Measurements from ENCODE around the gene PEPD.

The PEPD gene

DNA sequence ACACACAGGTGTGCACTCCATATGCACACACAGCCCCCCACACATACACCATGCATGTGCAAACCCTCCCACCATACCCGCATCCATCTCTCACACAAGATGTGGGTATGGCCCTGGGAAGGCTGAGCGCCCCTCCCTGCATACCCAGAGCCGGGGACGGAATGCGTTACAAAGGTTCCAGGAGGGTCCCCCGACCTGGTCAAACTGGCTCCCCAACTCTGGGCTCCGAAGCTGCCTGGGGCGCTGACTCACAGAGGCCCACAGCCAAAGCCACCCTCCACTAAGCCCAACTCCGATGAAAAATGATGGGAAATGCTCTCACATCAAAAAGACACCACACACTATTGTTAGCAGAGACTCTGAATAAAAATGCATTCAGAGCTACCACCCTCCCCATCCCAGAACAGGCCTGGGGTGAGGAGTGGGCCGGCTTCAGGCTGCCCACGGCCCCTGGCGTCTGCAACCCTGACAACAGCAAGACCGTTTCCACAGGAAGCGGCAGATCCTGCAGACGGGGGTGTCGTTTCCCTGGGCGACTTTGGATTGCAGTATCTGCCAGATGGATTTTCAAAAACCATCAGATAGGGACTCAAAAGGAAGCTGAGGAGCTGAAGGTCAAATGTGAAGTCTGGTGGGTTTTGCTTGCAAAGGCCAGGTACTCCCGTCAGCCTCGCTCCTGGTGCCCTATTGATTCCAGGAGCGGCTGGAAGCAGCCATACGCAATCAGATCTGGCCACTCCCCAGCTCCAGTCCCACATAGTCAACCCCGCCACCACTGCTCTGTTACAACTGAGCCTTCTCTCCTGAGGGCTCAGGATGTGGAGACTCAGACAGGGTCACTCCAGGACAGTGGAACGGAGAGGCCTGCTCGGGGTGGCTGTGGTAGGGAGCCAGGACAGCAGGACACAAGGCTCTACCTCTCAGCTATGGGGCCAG lies 14.3 kb downstream of the PEPD start:
- DNase-seq (ENCODE audit: low read depth): no peak
- no peak overlapping the region for H3K4me3 ChIP-seq (ENCODE audit: low read length)
- no peak for TF ChIP-seq CTCF (conservative IDR thresholded peaks at IDR 0.05; ENCODE audit: low read depth, low read length)

GRCh38 chr19:33506498-33506897 lies 15.1 kb downstream of the PEPD start:
- no peak for DNase-seq (ENCODE audit: low read depth)
- no peak for TF ChIP-seq CTCF (conservative IDR thresholded peaks at IDR 0.05; ENCODE audit: low read depth, low read length)
- no peak overlapping the region for H3K4me3 ChIP-seq (ENCODE audit: low read length)

DNA sequence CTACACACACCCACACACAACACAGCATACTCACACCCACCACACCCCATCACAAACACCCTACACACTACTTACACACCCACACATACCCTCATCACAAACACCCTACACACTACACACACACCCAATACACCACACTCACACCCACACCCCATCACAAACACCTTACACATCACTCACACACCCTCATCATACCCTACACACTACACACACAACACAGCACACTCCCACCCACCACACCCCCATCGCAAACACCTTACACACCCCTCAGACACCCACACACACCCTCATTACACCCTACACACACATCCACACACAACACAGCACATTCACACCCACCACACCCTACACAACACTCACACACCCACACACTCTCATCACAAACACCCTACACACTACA lies 15.8 kb downstream of the PEPD start:
- no peak for DNase-seq (ENCODE audit: low read depth)
- H3K4me3 ChIP-seq (ENCODE audit: low read length): no peak overlapping the region
- no peak for TF ChIP-seq CTCF (conservative IDR thresholded peaks at IDR 0.05; ENCODE audit: low read depth, low read length)

DNA sequence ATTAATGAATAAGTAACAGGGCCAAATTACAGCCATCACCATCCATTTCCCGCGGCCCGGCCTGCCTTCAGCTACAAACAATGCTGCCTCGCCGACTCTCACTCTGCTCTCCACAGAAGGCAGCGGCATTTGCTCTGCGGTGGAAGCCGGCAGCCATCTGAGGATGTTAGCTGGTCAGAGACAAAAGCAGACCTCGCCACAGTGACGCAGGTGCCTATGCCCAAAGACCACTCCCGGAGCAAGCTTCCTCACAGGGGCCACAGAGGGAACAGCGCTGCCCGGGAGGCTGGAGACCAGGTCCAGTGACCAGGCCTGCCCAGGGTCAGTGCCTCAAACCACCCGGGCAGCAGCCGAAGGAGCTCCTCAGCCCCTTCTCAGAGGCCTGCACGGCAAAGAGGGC lies 16.4 kb downstream of the PEPD start:
- no peak overlapping the region for H3K4me3 ChIP-seq (ENCODE audit: low read length)
- TF ChIP-seq CTCF (conservative IDR thresholded peaks at IDR 0.05; ENCODE audit: low read depth, low read length): no peak
- no peak for DNase-seq (ENCODE audit: low read depth)

DNA sequence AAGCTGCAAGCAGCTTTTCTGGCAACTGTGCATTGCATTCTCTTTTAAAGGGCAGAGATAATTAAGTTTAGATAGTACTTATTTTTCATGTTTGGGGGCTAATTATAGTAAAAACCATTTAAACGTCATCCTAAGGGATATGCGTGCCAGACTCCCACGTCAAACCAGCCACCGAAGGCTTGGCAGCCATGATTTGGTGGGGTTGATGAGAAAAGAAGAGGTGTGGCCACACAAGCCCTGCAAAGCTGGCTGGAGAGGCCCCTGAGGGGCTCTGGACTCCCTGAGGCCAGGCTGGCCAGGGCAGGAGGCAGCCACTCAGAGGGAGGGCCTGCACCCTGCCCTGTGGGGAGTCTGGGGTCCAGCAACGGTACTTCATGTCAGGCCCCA lies 17.5 kb downstream of the PEPD start:
- DNase-seq (ENCODE audit: low read depth): no peak

DNA sequence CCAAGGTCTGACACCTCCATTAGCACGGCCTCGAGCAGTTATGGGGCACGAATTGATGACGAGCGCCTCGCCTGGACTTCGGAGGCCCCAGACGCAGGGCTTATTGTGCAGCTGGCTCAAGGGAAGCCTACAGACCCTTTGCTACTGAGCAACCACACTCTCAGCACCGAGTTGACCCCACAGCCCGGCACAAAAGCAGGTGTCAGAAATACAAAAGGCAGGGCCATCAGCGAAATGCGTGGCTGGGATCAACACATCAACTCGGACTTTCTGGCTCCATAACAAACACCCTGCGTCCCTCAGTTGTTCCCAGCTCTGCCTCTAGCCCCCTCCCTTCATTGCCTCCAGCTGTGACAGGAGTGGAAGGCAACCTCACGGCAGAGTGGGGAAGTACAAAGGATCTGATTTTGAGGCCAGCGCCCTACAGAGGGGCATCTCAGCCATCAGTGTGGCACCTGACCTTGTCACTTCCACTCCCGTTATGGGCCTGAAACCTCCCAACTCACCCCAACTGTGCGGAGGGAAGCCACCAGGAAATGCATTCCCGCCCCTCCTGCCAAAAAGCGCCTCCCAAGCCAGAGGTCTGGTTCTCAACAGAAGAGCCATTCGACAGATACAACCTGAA lies 18.0 kb downstream of the PEPD start:
- no peak for DNase-seq (ENCODE audit: low read depth)
- no peak overlapping the region for H3K4me3 ChIP-seq (ENCODE audit: low read length)
- TF ChIP-seq CTCF (conservative IDR thresholded peaks at IDR 0.05; ENCODE audit: low read depth, low read length): no peak

More for the DNA sequence above, 17.5 kb downstream of the PEPD start:
- no peak for TF ChIP-seq CTCF (conservative IDR thresholded peaks at IDR 0.05; ENCODE audit: low read depth, low read length)
- no peak overlapping the region for H3K4me3 ChIP-seq (ENCODE audit: low read length)

GRCh38 chr19:33503030-33503429 lies 18.6 kb downstream of the PEPD start:
- DNase-seq (ENCODE audit: low read depth): no peak

More at GRCh38 chr19:33503030-33503429, 18.6 kb downstream of the PEPD start:
- no peak for TF ChIP-seq CTCF (conservative IDR thresholded peaks at IDR 0.05; ENCODE audit: low read depth, low read length)
- H3K4me3 ChIP-seq (ENCODE audit: low read length): no peak overlapping the region
